OCI-LY7 (cell line): Measurements from ENCODE around the gene DNAI1. TPM values are rescaled to one million over a fixed set of nuclear protein-coding genes. Genes with fewer than 3 reads are reported as not detected.

ENCODE experiments used
- BruUV-seq: library from RNA; stranded (reverse); fragments of 400-500 nt; replicated peaks from 2 replicates; lab custom pipeline; 2021; lab: Mats Ljungman, UMichigan
- CTCF ChIA-PET: fragments of 300-600 bp; sonication (Branson Sonifier 250); formaldehyde crosslinking; loops from one replicate; lab custom pipeline; 2022; ENCODE audit warnings: antibody characterized with exemption; ENCODE audit not compliant: unreplicated experiment; lab: Charles Lee
- POLR2A ChIA-PET: fragments of 300-600 bp; sonication (Branson Sonifier 250); formaldehyde crosslinking; loops from one replicate; lab custom pipeline; 2022; ENCODE audit warnings: antibody characterized with exemption; lab: Charles Lee
- DNase-seq: peaks from one replicate; pipeline ENCODE4 v3.0.0-alpha.2; 2015; ENCODE audit warnings: low spot score
- H2AFZ ChIP-seq: fragments of 200-600 bp; sonication (generic), shearing (Covaris generic); 2 replicates; pipeline ENCODE4 v1.6.1; 2014; ENCODE audit warnings: mild to moderate bottlenecking, antibody characterized with exemption, low read length, moderate library complexity
- H3K27ac ChIP-seq: fragments of 200-600 bp; sonication (generic); 2 replicates; pipeline ENCODE4 v1.5.1; 2014; ENCODE audit warnings: mixed run types, low read depth, mild to moderate bottlenecking, moderate library complexity, low read length, inconsistent platforms; ENCODE audit not compliant: poor library complexity, severe bottlenecking
- H3K36me3 ChIP-seq: fragments of 200-600 bp; sonication (generic); 2 replicates; pipeline ENCODE4 v1.6.1; 2014; ENCODE audit warnings: mild to moderate bottlenecking, antibody characterized with exemption, low read length, moderate library complexity, mixed read lengths; ENCODE audit not compliant: insufficient read depth
- H3K4me1 ChIP-seq: fragments of 200-600 bp; sonication (generic); 2 replicates; pipeline ENCODE4 v1.5.1; 2014; ENCODE audit warnings: mild to moderate bottlenecking, low read length; ENCODE audit not compliant: insufficient read depth, poor library complexity, severe bottlenecking
- H3K4me2 ChIP-seq: fragments of 200-600 bp; sonication (generic); 2 replicates; pipeline ENCODE4 v1.6.1; 2014; ENCODE audit warnings: mild to moderate bottlenecking, low read length
- H3K4me3 ChIP-seq: fragments of 200-600 bp; sonication (generic); 2 replicates; pipeline ENCODE4 v1.5.1; 2014; ENCODE audit warnings: mild to moderate bottlenecking, low read depth, low read length; ENCODE audit not compliant: poor library complexity, severe bottlenecking
- H3K79me2 ChIP-seq: fragments of 200-600 bp; sonication (generic); 2 replicates; pipeline ENCODE4 v1.6.1; 2016; ENCODE audit warnings: low read depth, mild to moderate bottlenecking, low read length, moderate library complexity, mixed read lengths; ENCODE audit not compliant: insufficient read depth
- H3K9me2 ChIP-seq: fragments of 200-600 bp; sonication (generic); 2 replicates; pipeline ENCODE4 v1.6.1; 2016; ENCODE audit warnings: mild to moderate bottlenecking, low read length, mixed read lengths; ENCODE audit not compliant: insufficient read depth
- H3K9me3 ChIP-seq: fragments of 200-600 bp; sonication (generic); 2 replicates; pipeline ENCODE4 v1.6.1; 2014; ENCODE audit warnings: mild to moderate bottlenecking, mixed run types, low read length, mixed read lengths
- H4K20me1 ChIP-seq: fragments of 200-600 bp; sonication (generic); 2 replicates; pipeline ENCODE4 v1.6.1; 2014; ENCODE audit warnings: mild to moderate bottlenecking, antibody characterized with exemption, low read length, moderate library complexity, mixed read lengths; ENCODE audit not compliant: insufficient read depth
- CTCF ChIP-seq: fragments of 200-600 bp; sonication (generic); conservative IDR thresholded peaks from 2 replicates; pipeline ENCODE4 v1.5.1; 2014; ENCODE audit warnings: mild to moderate bottlenecking, antibody characterized with exemption, low read length, moderate library complexity, mixed read lengths
- EZH2phosphoT487 ChIP-seq: fragments of 200-600 bp; sonication (generic); IDR thresholded peaks from 2 replicates; pipeline ENCODE4 v1.6.1; 2018; ENCODE audit warnings: low read depth, borderline replicate concordance, mild to moderate bottlenecking, mixed run types, antibody characterized with exemption, low read length, moderate library complexity, mixed read lengths
- intact Hi-C: fragments of 100-400 bp; cut with micrococcal nuclease; formaldehyde crosslinking; loops from one replicate; pipeline ENCODE4 v1.10.0; 2022; ENCODE audit not compliant: unreplicated experiment
- total RNA-seq, 2 experiments: library from RNA; depleted of rRNA in 1 of 2; stranded (reverse); fragments of >200 nt in 1 of 2; shearing (Covaris generic) in 1 of 2; gene quantifications; 2 replicates each; pipeline ENCODE4 v1.2.3, GENCODE V29; 2014 to 2022

The DNAI1 gene
- total RNA-seq, 2 experiments from 2014 or later = 0.57 to 0.97 TPM

GRCh38 chr9:34463901-34464232 is 5.3 kb downstream of the DNAI1 start:
- no peaks in the 10 kb centered on the region for H3K9me3 ChIP-seq
- CTCF ChIA-PET = no interaction called here
- no peaks in the 10 kb centered on the region for H3K79me2 ChIP-seq
- H3K4me1 ChIP-seq = peaks cover 3% of the 10 kb centered on the region
- no peak overlapping the region for H3K27ac ChIP-seq
- TF ChIP-seq CTCF (no peak), EZH2phosphoT487 (no peak)
- H4K20me1 ChIP-seq = no peaks in the 10 kb centered on the region
- no peak for DNase-seq
- no TSS peak for BruUV-seq
- no peaks in the 10 kb centered on the region for H3K36me3 ChIP-seq
- no peak overlapping the region for H3K4me3 ChIP-seq
- no peaks in the 10 kb centered on the region for H3K9me2 ChIP-seq
- no peak overlapping the region for H2AFZ ChIP-seq
- intact Hi-C loops = no loop called here
- POLR2A ChIA-PET = interaction anchor here (0.6 to 0.7 kb wide), 2 partner anchors 14 to 702 kb away, joined by 3 read pairs; no protein-coding TSS in a partner anchor
- no peak overlapping the region for H3K4me2 ChIP-seq

- POLR2A ChIA-PET = interaction anchor here (0.5 kb wide), 1 partner anchor 685 kb away, joined by 4 read pairs; no protein-coding TSS in a partner anchor
- Histone ChIP-seq H3K4me1 (no peaks in the 10 kb centered on the region), H3K9me3 (no peaks in the 10 kb centered on the region), H4K20me1 (no peaks in the 10 kb centered on the region), H3K27ac (no peak overlapping the region), H3K79me2 (no peaks in the 10 kb centered on the region), H3K36me3 (no peaks in the 10 kb centered on the region), H2AFZ (no peak overlapping the region), H3K9me2 (no peaks in the 10 kb centered on the region), H3K4me3 (no peak overlapping the region), H3K4me2 (no peak overlapping the region)
- CTCF ChIA-PET = no interaction called here
- DNase-seq = no peak
- no TSS peak for BruUV-seq
- no peak for TF ChIP-seq CTCF
- no peak for TF ChIP-seq EZH2phosphoT487
- intact Hi-C loops = no loop called here
These were observed 6.0 kb downstream of the DNAI1 start for GRCh38 chr9:34464571-34464970.

GRCh38 chr9:34465468-34465867 is 6.9 kb downstream of the DNAI1 start:
- no peaks in the 10 kb centered on the region for H3K4me1 ChIP-seq
- CTCF ChIA-PET = no interaction called here
- H3K9me2 ChIP-seq = no peaks in the 10 kb centered on the region
- no peak overlapping the region for H3K27ac ChIP-seq
- no peaks in the 10 kb centered on the region for H3K79me2 ChIP-seq
- H3K4me3 ChIP-seq = no peak overlapping the region
- H4K20me1 ChIP-seq = no peaks in the 10 kb centered on the region
- intact Hi-C loops = no loop called here
- no peaks in the 10 kb centered on the region for H3K9me3 ChIP-seq
- BruUV-seq = no TSS peak
- H3K36me3 ChIP-seq = no peaks in the 10 kb centered on the region
- no peak for DNase-seq
- no peak overlapping the region for H2AFZ ChIP-seq
- no peak overlapping the region for H3K4me2 ChIP-seq
- POLR2A ChIA-PET = interaction anchor here (0.6 to 1.0 kb wide), 2 partner anchors 28 to 515 kb away, joined by 3 read pairs; no protein-coding TSS in a partner anchor
- TF ChIP-seq CTCF (no peak), EZH2phosphoT487 (no peak)
